ENCODE measurements around the gene AGPAT1. TPM values are rescaled to one million over a fixed set of nuclear protein-coding genes. Genes with fewer than 3 reads are reported as not detected.

AGPAT1 gene
- total and polyA plus RNA-seq, 10 of the 15 experiments (the other 5 are each of a cell fraction or from before 2014, with no cell fraction given): 13.9 to 39.5 (median 24.7) TPM

DNA sequence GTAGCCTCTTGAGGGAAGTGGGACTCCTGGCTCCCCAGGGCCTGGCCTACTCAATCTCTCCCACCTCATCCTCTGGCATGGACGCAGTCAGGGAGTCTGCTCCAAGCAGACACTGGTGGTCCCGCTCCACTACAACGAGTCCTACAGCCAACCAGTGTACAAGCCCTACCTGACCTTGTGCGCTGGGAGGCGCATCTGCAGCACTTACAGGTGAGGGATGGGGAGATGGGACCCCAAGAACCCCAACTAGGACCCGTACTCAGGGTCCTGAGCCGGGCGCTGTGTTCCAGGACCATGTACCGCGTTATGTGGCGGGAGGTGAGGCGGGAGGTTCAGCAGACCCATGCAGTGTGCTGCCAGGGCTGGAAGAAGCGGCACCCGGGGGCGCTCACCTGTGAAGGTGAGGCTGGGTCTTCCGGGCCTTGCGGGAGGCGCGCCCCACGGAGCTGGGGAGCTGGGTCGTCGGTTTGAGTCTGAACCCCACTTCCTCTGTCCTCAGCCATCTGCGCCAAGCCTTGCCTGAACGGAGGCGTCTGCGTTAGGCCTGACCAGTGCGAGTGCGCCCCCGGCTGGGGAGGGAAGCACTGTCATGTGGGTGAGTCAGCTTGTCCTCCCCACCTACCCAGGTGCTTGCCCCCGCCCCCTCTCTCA, 9.3 kb downstream of the AGPAT1 start:
- intact Hi-C loops (cut with micrococcal nuclease; ENCODE audit: unreplicated experiment): no loop called here
- Histone ChIP-seq H3K27ac (ENCODE audit: control insufficient read depth, insufficient read depth) (no peak overlapping the region), H3K4me3 (no peak overlapping the region), H3K9ac (ENCODE audit: control insufficient read depth, insufficient read depth, low read length) (no peak overlapping the region), H4K20me1 (ENCODE audit: control insufficient read depth, insufficient read depth) (no peaks in the 10 kb centered on the region; the same call in 1 of the 2 replicates), H3K4me1 (ENCODE audit: control insufficient read depth, insufficient read depth, low read length) (no peaks in the 10 kb centered on the region), H3K27me3 (replicated peaks in 1 of 2; ENCODE audit: control insufficient read depth in 2 of 2, insufficient read depth in 2 of 2, low read length in 1 of 2) (no peaks in the 10 kb centered on the region), H2AFZ (ENCODE audit: control insufficient read depth, low read depth, low read length) (no peak overlapping the region), H3K79me2 (ENCODE audit: control insufficient read depth, insufficient read depth, low read length) (no peaks in the 10 kb centered on the region), H3K36me3 (ENCODE audit: control insufficient read depth in 2 of 2, insufficient read depth in 2 of 2, low read length in 1 of 2) (peaks cover 0 to 3% of the 10 kb centered on the region in 2 experiments; a peak in 1 of 4 replicates), H3K9me3 (replicated peaks; ENCODE audit: control insufficient read depth, insufficient read depth, low read length) (no peaks in the 10 kb centered on the region), H3K4me2 (ENCODE audit: control insufficient read depth, insufficient read depth) (no peak overlapping the region)
- SMC1A ChIA-PET (ENCODE audit: uncharacterized antibody, unreplicated experiment): no interaction called here
- no TSS peak for BruUV-seq (replicated peaks)
- DNase-seq (ENCODE audit: low read depth, low spot score): no peak
- POLR2A ChIA-PET: no interaction called here
- ATAC-seq: no peak
- TF ChIP-seq NBN (IDR thresholded peaks at IDR 0.05): no peak
- TF ChIP-seq RFX5 (IDR thresholded peaks at IDR 0.05; ENCODE audit: low read depth, low read length): no peak
- TF ChIP-seq NRF1 (conservative IDR thresholded peaks at IDR 0.05; ENCODE audit: low read depth, low read length): no peak
- no peak for TF ChIP-seq RCOR1 (conservative IDR thresholded peaks at IDR 0.05; ENCODE audit: low read depth, low read length)
- TF ChIP-seq ZSCAN29 (IDR thresholded peaks at IDR 0.05): no peak
- TF ChIP-seq RBBP5 (conservative IDR thresholded peaks at IDR 0.05): no peak
- TF ChIP-seq, protein P1, sequence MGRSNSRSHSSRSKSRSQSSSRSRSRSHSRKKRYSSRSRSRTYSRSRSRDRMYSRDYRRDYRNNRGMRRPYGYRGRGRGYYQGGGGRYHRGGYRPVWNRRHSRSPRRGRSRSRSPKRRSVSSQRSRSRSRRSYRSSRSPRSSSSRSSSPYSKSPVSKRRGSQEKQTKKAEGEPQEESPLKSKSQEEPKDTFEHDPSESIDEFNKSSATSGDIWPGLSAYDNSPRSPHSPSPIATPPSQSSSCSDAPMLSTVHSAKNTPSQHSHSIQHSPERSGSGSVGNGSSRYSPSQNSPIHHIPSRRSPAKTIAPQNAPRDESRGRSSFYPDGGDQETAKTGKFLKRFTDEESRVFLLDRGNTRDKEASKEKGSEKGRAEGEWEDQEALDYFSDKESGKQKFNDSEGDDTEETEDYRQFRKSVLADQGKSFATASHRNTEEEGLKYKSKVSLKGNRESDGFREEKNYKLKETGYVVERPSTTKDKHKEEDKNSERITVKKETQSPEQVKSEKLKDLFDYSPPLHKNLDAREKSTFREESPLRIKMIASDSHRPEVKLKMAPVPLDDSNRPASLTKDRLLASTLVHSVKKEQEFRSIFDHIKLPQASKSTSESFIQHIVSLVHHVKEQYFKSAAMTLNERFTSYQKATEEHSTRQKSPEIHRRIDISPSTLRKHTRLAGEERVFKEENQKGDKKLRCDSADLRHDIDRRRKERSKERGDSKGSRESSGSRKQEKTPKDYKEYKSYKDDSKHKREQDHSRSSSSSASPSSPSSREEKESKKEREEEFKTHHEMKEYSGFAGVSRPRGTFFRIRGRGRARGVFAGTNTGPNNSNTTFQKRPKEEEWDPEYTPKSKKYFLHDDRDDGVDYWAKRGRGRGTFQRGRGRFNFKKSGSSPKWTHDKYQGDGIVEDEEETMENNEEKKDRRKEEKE (IDR thresholded peaks at IDR 0.05): no peak
- TF ChIP-seq, protein P2, sequence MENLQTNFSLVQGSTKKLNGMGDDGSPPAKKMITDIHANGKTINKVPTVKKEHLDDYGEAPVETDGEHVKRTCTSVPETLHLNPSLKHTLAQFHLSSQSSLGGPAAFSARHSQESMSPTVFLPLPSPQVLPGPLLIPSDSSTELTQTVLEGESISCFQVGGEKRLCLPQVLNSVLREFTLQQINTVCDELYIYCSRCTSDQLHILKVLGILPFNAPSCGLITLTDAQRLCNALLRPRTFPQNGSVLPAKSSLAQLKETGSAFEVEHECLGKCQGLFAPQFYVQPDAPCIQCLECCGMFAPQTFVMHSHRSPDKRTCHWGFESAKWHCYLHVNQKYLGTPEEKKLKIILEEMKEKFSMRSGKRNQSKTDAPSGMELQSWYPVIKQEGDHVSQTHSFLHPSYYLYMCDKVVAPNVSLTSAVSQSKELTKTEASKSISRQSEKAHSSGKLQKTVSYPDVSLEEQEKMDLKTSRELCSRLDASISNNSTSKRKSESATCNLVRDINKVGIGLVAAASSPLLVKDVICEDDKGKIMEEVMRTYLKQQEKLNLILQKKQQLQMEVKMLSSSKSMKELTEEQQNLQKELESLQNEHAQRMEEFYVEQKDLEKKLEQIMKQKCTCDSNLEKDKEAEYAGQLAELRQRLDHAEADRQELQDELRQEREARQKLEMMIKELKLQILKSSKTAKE (IDR thresholded peaks at IDR 0.05; ENCODE audit: low read depth, poor library complexity, severe bottlenecking): no peak
- no peak for TF ChIP-seq PML (IDR thresholded peaks at IDR 0.05; ENCODE audit: low read length)
- RAD21 ChIA-PET (ENCODE audit: unreplicated experiment): no interaction called here
- WGBS (ENCODE audit: insufficient coverage, insufficient replicate concordance, low lambda C conversion rate, missing lambda C conversion rate): 91% methylated on average over 29 of the region's 30 CpGs
- FAIRE-seq: no peak
- CTCF ChIA-PET: no interaction called here
- in situ Hi-C loops (cut with MboI): no loop called here

Measured in GM12878 (cell line).